HG02840 (cell line): ENCODE results near the gene PTTG1IP.

ENCODE experiments used
- ATAC-seq: cut with Tn5 transposase; IDR thresholded peaks from one replicate; pipeline ENCODE4 v1.9.1; 2021; ENCODE audit warnings: mild to moderate bottlenecking, moderate library complexity, moderate number of reproducible peaks; ENCODE audit not compliant: unreplicated experiment, low FRiP score

PTTG1IP gene

DNA sequence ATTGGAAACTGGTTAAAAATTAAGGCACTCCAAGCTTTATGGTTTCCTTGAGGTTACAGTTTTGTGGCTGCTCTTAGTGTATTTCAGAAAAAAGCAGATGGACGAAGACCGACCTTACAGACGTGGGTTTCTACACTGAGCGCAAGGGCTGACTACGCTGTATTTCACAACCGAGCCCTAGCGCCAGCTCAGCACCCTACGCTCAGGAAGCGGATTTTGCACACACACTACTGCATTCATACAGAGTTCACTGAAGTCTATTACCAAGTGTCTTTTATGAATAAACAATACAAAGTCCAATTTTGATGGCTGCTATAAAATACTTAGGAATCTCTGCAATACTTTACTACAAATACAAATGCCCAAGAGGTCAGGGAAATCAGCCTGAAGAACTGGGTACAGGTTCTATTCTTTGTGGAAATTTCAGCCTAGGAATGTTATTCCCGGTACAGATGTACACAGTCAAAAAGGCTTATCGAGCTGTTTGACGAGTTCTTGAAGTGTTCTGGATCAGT lies 23.8 kb downstream of the PTTG1IP start:
- no peak for ATAC-seq

DNA sequence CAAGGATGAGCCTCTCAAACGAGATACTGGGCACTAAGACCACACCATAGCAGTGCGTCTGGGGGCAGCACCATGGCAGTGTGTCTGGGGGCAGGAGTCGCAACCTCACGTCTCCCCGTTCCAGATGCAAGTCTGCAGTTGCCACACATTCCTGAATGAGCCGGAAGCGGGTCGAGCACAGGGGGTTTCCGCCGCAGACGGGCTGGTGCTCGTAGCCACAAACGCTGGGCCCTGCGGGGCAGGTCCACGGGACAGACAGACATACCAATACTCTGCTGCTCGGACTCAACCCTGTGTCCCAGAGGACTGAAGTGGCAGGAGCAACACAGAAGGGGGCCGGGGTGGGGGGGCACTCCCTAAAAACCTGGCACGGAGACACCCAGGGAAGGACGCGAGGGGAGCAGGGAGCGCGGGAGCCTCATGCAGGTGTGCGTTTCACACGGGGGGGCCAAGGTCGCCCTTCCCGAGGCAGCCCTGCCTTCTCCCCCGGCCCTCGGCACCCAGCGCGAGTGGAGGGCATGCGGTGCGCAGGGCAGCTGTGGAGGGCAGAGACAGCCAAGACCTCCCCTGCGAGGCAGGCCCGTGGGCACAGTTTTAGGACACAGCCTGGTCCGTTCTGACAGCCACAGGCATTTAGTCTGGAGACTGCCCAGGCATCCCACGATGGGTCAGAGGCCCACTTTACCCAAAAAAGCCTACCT lies 24.5 kb downstream of the PTTG1IP start:
- ATAC-seq: no peak

DNA sequence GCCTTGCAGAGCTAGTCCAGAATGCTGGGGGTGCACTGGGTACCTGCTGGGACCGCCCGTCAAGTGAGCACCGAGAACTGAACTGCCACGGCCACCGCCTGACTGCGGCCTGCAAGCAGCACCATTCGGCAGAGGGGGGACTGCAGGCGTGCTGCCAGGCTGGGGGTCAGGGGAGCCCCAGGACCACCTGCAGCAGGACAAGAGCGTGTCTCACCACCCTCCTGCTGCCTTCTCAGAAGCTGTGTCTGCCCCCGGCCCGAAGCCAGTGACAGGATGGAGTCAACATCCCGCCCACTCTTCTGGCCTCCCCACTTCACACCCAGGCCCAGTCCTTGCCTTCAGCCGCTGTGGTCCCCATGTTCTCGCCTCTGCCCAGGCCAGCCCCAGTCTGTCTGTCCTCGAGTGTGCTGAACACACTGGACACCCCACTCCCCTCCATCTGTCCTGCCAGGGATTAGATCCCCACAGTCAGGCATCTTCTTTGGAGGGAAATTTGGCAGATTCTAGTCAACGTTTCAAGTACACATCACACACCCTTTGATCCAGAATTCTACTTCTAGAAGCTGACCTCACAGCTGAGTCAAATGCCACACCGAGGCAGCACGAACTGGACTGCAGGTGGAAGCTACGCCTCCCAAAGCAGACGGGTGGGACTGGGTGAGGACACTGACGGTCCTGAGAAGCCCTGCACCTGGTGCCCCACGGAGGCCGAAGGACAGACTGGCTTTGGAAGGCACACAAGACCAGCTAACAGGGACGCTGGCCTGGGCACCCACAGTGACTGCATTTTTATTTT lies 26.0 kb downstream of the PTTG1IP start:
- ATAC-seq: no peak

DNA sequence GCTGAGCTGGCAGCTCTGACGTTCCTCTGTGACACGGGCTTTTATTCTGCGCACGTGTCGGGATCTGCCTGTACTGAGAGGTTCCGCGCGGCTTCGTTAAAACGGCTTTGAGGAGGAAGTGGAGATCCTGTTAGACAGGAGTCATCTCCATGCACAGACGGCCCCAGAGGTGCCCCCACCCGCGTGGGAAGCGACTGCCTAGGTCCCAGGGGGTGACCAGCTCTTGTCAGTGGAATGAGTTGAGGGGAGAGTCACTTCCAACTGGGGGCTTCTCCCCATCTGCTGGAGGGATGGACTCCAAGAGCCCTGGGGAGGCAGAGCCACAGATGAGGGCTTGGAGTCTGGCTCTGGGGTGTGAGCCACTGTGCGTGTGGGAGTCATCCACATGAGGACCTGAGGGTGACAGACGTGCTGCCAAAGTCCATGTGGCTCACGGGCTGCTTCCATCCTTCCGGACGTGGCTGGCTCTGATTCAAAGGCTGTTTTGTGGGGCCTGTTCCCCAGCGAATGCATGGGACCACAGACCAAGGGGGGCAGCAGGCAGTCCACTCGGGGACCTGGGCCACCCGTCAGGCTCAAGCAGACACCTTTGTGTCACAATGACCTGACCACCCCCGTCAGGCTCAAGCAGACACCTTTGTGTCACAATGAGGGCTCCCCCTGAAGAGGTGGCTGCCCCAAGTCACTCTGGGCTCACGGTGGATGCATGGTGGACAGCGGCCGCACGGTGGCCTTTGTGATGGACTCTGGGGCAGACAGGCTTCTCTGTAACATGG lies 26.8 kb downstream of the PTTG1IP start:
- no peak for ATAC-seq

DNA sequence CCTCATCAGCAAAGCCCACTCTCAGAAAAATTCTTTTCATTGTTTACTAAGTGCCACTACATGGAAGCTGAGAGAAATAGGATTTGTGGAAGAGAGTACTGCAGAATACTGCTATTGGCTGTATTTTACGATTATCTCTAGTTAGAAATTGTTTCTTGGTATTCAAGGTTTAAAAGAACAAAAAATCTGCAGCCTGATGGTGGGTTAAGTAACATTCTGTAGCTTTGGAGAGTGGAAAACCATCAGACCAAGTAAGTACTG lies 27.3 kb downstream of the PTTG1IP start:
- no peak for ATAC-seq

DNA sequence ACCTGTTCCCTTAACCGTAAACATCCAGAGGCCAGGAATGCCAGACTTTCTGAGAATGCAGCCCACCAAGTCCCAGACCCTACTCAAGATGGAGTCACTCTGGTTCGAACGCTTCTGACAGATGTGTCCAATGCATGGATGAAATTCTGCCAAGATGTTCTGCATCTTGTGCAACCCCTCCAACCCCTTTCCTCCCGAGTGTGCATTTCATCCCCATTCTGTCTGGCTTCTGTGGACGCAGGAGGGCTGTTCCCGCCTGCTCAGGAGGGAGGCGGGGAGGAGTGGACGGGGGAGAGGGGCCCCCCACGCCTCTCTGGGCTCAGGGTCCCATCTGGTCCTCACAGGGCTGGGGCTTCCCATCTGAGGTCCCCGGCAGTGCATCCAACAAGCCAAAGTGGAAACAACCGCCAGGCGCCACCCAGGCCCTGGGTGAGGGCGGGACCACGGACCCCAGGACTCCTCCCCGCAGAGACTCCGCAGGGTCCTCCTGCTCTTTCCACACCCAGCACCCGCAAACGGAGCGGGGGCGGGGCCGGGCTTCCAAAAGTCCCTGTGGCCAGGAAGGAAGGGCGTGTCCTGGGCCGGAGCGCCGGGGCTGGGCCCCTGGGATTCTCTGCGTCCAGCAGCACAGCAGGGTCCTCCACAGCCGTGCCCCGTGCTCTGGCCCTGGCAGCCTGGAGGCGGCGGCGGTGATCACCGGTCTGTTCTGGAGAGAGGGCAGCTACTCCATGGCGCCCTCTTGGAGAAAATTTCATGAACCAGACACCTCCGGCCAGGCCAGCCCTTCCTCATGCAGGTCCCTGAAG lies 27.9 kb downstream of the PTTG1IP start:
- no peak for ATAC-seq

DNA sequence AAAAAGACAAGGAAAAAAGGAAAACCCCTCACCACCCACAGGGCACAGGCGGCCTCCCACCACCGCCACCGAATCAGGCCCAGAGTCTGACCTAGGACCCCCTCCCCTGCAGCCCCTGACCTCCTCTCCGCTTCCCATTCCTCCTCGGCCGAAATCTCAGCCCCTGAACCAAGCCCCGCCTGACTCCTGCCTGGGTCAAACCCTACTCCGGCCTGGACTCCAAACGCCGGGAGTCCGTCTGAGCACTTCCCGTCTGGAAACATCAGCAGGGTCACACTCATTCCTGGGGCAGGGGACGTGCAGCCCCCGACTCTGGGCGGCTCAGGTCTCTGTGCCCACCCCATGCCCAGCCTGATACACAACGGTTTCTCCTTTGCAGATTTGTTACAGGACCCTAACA lies 29.2 kb downstream of the PTTG1IP start:
- ATAC-seq: no peak

DNA sequence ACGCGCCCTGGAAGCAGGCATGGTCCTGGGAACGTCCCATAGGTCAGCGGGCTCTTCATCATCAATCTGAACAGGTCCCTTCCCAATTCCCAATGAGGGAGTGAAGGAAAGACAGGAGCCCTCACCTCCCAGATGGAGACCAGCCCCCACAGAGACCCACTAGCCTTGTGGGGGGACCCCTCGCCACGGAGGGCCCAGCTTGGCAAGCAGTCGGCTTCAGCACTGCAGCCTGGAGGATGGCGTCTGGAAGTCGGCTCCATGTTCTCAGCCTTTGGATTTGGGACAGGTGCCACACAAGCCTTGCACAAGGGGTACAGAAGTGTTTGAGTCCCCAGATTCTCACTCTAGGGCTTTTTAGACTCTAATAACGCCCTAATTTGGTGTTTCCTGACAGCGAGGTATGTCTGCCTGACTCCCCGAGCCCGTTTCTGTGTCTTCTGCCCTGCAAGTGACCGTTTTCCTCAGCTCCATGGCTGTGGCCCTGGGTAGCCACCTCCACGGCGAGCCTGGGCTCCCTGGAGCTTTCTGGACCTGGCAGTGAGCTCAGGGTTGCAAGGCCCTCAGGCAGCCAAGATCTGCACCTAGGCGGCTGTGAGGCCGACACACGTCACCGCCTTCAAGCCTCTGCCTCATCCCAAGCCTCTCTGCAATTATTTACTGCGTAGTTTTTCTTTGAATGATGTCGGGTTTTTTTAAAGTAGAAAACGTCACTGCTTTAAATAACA lies 30.6 kb downstream of the PTTG1IP start:
- no peak for ATAC-seq

DNA sequence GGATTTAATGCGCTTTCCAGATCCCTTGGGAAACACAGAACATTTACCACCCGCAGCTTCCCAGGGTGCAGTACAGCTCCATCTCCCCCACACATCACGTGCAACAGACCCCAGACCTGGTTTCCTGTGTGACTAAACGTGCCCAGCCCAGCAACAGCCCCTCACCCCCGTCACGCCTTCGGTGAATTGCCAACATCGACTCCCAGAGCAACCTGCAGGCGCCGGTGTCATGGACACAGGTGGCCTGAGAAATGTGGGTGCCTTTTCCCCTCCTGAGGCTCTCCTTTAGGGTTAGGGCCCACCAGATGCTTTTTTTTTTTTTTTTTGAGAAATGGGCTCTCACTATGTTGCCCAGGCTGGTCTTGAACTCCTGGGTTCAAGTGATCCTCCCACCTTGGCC lies 31.4 kb downstream of the PTTG1IP start:
- no peak for ATAC-seq

DNA sequence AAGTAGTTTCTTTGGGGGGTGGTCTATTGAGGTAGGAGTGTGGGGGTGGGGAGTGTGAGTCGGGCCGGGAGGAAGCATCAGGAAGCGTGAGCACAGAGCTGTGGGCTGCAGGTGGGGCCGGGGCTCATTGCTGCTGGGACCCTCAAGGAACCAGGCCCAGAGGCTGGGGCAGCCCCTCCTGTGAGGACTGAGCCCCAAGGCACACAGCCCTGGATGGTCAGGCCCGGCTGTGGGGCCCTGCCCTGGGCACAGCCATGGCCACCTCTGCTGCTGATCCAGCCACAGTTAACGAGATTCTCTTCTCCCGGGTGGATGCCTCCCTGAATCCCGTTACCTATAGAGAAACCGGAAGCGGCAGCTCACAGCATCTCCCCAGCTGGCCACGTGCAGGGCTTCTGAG lies 32.7 kb downstream of the PTTG1IP start:
- ATAC-seq: no peak

DNA sequence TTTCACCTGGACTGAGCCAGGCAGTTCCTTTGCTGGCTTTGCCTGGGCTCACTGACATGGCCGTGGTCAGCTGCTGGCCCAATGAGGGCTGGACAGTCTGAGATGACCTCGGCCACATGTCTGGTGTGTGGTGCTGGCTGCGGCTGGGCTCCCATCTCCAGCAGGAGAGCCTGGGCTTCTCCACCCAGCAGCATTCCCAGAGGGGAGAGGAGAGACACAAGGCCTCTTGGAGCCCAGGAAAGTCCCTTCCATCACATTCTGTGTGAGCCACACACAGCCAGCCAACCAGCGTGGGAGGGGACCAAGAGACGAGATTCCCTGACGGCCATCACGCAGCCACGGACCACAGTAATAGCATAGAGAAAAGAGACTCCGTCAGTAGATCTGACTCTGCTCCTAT lies 34.5 kb downstream of the PTTG1IP start:
- no peak for ATAC-seq

DNA sequence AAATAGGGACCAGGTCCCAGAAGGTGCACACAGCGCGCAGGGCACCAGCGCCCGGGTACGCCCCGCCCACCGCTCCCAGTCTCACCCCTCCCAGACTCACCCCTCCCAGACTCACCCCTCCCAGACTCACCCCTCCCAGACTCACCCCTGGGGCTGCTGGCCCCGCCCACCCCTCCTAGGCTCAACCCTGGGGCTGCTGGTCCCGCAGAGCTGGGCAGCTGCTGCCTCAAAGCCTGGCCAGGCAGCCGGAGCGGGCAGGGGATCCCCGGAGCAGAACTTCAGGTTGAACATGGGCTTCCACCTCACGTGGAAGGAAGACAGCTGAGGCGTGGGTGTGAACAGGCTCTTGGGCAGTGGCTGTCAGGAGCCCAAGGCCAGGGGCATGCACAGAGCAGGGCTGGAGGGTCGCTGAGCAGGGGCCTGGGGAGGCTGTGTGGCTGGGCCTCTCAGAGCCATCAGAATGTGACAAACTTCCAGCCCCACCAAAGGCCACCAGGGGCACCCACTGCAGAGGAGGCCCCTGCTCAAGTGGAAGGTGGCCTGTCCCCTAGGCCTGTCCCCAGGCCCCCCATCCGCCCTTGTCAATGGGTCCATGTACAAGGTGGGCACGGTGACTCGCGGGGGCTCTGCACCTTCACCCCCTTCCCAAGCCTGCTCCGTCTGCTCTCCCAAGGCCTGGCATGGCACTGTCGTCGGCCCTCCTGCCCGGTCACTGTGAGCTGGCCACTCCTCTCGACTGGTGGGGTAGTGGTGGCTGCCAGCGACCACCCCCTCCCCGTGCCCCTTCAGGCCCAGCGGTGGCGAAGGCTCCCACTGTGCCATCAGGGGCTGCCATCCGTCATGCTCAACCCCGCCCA lies 35.2 kb downstream of the PTTG1IP start:
- no peak for ATAC-seq

DNA sequence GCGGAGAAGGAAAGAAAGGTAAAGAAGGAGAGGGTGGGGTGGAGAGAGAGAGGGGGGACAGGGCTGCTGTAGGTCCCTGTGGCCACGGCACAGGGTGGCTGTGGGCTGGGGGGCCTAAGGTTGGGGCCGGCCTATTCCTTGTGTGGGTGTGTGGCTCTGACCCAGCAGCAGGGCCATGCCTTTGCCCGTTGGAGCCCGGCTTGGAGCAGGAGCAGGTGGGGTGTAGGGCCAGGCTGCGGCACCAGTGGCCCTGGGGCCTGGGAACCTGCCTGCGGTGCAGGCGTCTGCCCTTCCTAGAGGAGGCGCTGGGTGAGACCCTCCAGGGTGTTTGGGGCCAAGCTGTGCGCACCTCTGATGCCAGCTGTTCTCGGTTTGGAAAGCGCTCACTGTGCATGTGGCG lies 36.0 kb downstream of the PTTG1IP start:
- ATAC-seq: no peak

DNA sequence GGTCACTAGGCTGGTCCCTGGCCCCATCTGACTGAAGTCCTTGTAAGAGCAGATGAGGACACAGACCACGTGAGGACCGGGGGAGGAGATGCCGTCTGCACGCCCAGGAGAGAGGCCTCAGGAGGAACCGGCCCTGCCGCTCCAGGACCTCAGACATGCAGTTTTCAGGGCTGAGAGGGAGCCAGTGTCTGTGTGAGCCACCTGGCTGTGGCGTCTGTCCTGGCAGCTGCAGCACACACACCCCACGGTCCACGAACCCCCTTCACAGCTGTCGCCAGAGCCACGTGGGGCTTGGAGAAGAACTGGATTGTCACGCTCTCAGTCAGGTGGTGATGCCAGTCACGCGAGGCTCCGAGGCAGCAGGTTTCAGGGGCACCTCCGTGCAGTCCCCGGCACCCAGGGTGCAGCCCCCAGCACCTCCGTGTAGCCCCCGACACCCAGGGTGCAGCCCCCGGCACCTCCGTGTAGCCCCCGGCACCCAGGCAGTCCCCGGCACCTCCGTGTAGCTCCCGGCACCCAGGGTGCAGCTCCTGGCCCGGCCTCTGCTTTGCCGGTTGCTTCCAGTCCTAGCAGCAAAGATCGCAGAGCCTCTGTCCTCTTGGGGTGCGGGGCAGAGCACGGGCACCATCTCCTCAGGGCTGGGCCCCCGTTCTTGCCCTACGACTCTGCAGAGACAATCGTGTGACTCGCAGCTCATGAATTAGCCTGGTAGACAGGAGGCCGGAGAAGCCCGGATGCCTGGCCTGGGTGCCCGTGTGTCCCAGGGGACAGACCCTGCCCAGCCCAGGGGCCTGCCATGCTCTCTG lies 36.6 kb downstream of the PTTG1IP start:
- ATAC-seq: no peak

DNA sequence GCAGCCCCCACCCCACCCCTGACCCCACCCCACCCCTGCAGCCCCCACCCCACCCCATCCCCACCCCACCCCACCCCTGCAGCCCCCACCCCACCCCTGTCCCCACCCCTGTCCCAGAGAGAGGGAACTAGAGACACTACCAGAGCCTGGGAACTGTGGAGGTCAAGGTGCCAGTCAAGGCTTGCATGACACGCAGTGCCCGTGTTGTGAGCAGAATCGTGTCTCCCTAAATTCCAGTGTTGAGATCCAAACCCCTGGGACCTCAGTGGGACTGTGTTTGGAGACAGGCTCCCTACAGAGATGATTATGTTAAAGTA lies 37.2 kb downstream of the PTTG1IP start:
- no peak for ATAC-seq

DNA sequence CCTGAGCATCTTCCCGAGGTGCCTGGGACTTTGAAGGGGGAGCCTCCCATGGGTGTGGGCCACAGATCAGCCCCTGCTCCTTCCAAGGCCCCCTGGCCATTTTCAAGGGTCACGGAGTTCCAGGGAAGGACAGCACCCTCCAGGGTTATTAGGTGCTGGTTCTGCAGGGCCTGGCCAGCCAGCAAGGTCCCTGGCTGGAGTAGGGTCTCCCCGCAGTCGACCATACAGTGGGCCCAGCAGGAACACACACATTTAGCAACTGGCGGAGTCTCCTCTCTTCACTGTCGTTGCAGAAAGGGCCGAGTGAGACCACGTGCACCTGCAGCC lies 37.9 kb downstream of the PTTG1IP start:
- no peak for ATAC-seq

DNA sequence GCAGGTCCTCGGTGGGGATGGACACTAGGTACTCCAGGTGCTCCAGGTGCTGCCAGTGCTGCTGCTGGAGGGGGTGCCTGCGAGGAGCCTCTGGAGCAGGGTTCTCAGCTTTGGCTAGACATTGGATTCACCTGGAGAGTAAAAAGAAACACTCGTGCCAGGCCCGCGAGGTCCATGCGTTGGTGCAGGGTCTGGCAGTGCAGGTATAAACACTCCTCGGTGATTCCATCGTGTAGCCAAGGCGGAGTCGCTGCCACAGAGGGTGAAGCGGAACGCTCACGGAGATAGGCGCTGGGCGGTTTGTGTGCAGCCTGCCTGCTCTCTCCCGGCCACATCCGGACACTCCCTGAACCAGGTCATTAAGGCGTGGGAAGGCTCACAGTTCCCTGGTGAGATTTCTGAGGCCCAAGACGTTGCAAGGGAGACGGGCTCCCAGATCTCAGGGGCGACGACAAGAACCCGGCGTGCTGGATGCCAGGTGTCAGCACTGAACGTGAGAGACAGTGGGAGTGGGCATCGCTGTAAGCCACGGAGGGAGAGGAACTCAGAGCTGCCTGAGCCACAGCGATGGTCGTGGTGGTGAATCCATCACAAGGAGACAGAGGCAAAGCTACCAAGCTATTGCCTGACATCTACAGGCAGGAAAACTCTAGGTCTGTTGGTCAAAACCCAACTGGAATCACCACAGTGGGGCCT lies 38.4 kb downstream of the PTTG1IP start:
- ATAC-seq: no peak
